Stomach smooth muscle (tissue), 2 donors: ENCODE data around the gene HAND1.

ENCODE experiments used
- H3K27ac ChIP-seq: one replicate; pipeline ENCODE4 v1.7.0; 2013; ENCODE audit warnings: mild to moderate bottlenecking, low read length, inconsistent platforms
- H3K27me3 ChIP-seq, 2 donors: one replicate each; pipeline ENCODE4 v1.7.0; 2013; ENCODE audit warnings: low read length in 2 of 2; ENCODE audit not compliant: insufficient read depth in 2 of 2, control insufficient read depth in 1 of 2
- H3K36me3 ChIP-seq, 2 donors: one replicate each; pipeline ENCODE4 v1.7.0; 2013; ENCODE audit warnings: low read length in 2 of 2; ENCODE audit not compliant: control insufficient read depth in 2 of 2, insufficient read depth in 2 of 2
- H3K4me1 ChIP-seq: one replicate; pipeline ENCODE4 v1.7.0; 2013; ENCODE audit warnings: low read length; ENCODE audit not compliant: control insufficient read depth, insufficient read depth
- H3K4me3 ChIP-seq, 2 donors: one replicate each; pipeline ENCODE4 v1.7.0; 2013; ENCODE audit warnings: low read length in 2 of 2
- H3K9ac ChIP-seq, 2 donors: one replicate each; pipeline ENCODE4 v1.7.0; 2013; ENCODE audit warnings: low read length in 2 of 2, mild to moderate bottlenecking in 1 of 2
- H3K9me3 ChIP-seq, 2 donors: one replicate each; pipeline ENCODE4 v1.7.0; 2013; ENCODE audit warnings: low read length in 2 of 2; ENCODE audit not compliant: control insufficient read depth in 2 of 2
- donor health status: healthy.
- donor health status: Pancreatic carcinoma.

The HAND1 gene

GRCh38 chr5:154470947-154471870, 6.8 kb downstream of the HAND1 start:
- no peaks in the 10 kb centered on the region for H3K36me3 ChIP-seq
- H3K27me3 ChIP-seq = peaks cover 61 to 69% of the 10 kb centered on the region in 2 donors
- H3K9me3 ChIP-seq = no peaks in the 10 kb centered on the region
- no peak overlapping the region for H3K9ac ChIP-seq
- H3K27ac ChIP-seq = no peak overlapping the region
- no peak overlapping the region for H3K4me3 ChIP-seq
- peaks cover 19% of the 10 kb centered on the region for H3K4me1 ChIP-seq

GRCh38 chr5:154470137-154470536, 7.9 kb downstream of the HAND1 start:
- Histone ChIP-seq H3K9me3 (no peaks in the 10 kb centered on the region), H3K9ac (no peak overlapping the region), H3K27ac (no peak overlapping the region), H3K4me3 (no peak overlapping the region), H3K4me1 (peaks cover 11% of the 10 kb centered on the region), H3K36me3 (no peaks in the 10 kb centered on the region), H3K27me3 (peaks cover 50 to 59% of the 10 kb centered on the region in 2 donors)

GRCh38 chr5:154467655-154468354, 10.2 kb downstream of the HAND1 start:
- Histone ChIP-seq H3K9ac (no peak overlapping the region), H3K27me3 (peaks cover 26 to 35% of the 10 kb centered on the region in 2 donors), H3K4me1 (no peaks in the 10 kb centered on the region), H3K27ac (no peak overlapping the region), H3K36me3 (no peaks in the 10 kb centered on the region), H3K9me3 (no peaks in the 10 kb centered on the region), H3K4me3 (no peak overlapping the region)

GRCh38 chr5:154466671-154467070, 11.4 kb downstream of the HAND1 start:
- Histone ChIP-seq H3K36me3 (no peaks in the 10 kb centered on the region), H3K27me3 (peaks cover 16 to 27% of the 10 kb centered on the region in 2 donors), H3K9ac (no peak overlapping the region), H3K4me1 (no peaks in the 10 kb centered on the region), H3K9me3 (no peaks in the 10 kb centered on the region), H3K4me3 (no peak overlapping the region), H3K27ac (no peak overlapping the region)

GRCh38 chr5:154466147-154466546, 11.9 kb downstream of the HAND1 start:
- H3K27me3 ChIP-seq = peaks cover 11 to 22% of the 10 kb centered on the region in 2 donors
- H3K4me1 ChIP-seq = no peaks in the 10 kb centered on the region
- no peak overlapping the region for H3K9ac ChIP-seq
- H3K36me3 ChIP-seq = no peaks in the 10 kb centered on the region
- no peaks in the 10 kb centered on the region for H3K9me3 ChIP-seq
- no peak overlapping the region for H3K27ac ChIP-seq
- H3K4me3 ChIP-seq = no peak overlapping the region

DNA sequence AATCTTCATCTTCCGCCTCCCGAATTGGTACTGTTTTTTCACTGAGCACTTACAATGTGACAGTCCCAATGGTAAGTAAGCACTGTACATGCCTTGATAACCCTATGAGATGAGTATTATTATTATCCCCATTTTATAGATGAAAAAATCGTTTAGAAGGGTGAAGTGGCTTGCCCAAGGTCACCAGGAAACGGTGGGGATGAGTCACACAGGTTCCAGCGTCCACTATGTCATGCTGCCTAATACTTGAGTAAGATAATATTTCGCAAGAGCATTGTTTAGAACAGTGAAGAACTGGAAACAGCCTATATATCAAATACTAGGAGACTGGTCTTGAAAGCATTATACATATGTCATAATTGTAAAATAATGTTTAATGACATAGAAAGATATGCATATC, 12.9 kb downstream of the HAND1 start:
- H3K27me3 ChIP-seq = peaks cover 3 to 15% of the 10 kb centered on the region in 2 donors
- H3K4me3 ChIP-seq = no peak overlapping the region
- no peaks in the 10 kb centered on the region for H3K9me3 ChIP-seq
- no peaks in the 10 kb centered on the region for H3K4me1 ChIP-seq
- no peaks in the 10 kb centered on the region for H3K36me3 ChIP-seq
- H3K27ac ChIP-seq = no peak overlapping the region
- H3K9ac ChIP-seq = no peak overlapping the region

- Histone ChIP-seq H3K4me3 (no peak overlapping the region), H3K9ac (no peak overlapping the region), H3K27me3 (peaks cover 0 to 11% of the 10 kb centered on the region in 2 donors), H3K27ac (no peak overlapping the region), H3K4me1 (no peaks in the 10 kb centered on the region), H3K36me3 (peaks cover 0 to 3% of the 10 kb centered on the region in 2 donors), H3K9me3 (no peaks in the 10 kb centered on the region)
Measured at GRCh38 chr5:154464438-154464837, 13.6 kb downstream of the HAND1 start.

DNA sequence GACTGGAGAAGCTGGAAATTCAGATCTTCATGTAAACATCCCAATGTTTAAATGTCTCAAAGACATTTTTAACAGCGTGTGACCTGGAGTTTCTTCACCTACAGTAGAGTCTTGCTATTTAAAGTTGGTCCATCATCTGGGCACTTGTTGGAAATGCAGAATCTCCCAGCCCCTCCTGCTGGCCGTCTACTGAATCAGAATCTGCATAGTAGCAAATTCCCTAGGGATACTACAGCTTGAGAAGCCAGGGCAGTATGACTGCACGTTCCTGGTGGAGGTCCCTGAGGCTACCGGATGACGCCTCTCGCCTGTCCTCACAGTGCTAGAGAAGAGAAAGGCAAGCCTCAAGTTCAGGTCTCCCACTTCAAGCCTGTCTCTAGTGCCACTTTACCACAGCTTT, 16.5 kb downstream of the HAND1 start:
- no peak overlapping the region for H3K9ac ChIP-seq
- no peaks in the 10 kb centered on the region for H3K9me3 ChIP-seq
- no peaks in the 10 kb centered on the region for H3K4me1 ChIP-seq
- H3K4me3 ChIP-seq = no peak overlapping the region
- no peak overlapping the region for H3K27ac ChIP-seq
- peaks cover 17 to 18% of the 10 kb centered on the region in 2 donors for H3K36me3 ChIP-seq
- peaks cover 0 to 3% of the 10 kb centered on the region in 2 donors for H3K27me3 ChIP-seq

GRCh38 chr5:154460172-154460571, 17.9 kb downstream of the HAND1 start:
- no peaks in the 10 kb centered on the region for H3K4me1 ChIP-seq
- no peaks in the 10 kb centered on the region for H3K9me3 ChIP-seq
- no peak overlapping the region for H3K9ac ChIP-seq
- peaks cover 30 to 31% of the 10 kb centered on the region in 2 donors for H3K36me3 ChIP-seq
- no peaks in the 10 kb centered on the region for H3K27me3 ChIP-seq
- H3K27ac ChIP-seq = no peak overlapping the region
- no peak overlapping the region for H3K4me3 ChIP-seq

- Histone ChIP-seq H3K9me3 (no peaks in the 10 kb centered on the region), H3K36me3 (peaks cover 38 to 39% of the 10 kb centered on the region in 2 donors), H3K27ac (no peak overlapping the region), H3K4me3 (no peak overlapping the region), H3K9ac (no peak overlapping the region), H3K4me1 (no peaks in the 10 kb centered on the region), H3K27me3 (no peaks in the 10 kb centered on the region)
Measured at GRCh38 chr5:154459015-154459414, 19.0 kb downstream of the HAND1 start.
